Keratinocyte (primary cell): ENCODE data around the gene NSF.

Experiments used
- CTCF ChIP-seq, 3 experiments: IDR thresholded peaks in 1 of 3; conservative IDR thresholded peaks in 1 of 3; optimal IDR thresholded peaks in 1 of 3; 2 replicates in 2 of 3; 3 replicates in 1 of 3; pipeline versions ENCODE3 to v1.5.1; 2011; ENCODE audit warnings: low read length in 3 of 3, mild to moderate bottlenecking in 3 of 3, moderate library complexity in 2 of 3, control low read depth in 1 of 3, inconsistent platforms in 1 of 3; ENCODE audit not compliant: insufficient read depth in 2 of 3; ENCODE audit errors: extremely low read depth in 1 of 3
- EZH2 ChIP-seq: IDR thresholded peaks from one replicate; pipeline ENCODE4 v1.6.1; 2012; ENCODE audit warnings: inconsistent platforms, mild to moderate bottlenecking, low read length, moderate library complexity

GRCh38 chr17:46768540-46768870 lies 178.0 kb downstream of the NSF start:
- TF ChIP-seq CTCF (optimal IDR thresholded peaks at IDR 0.05 in 1 of 3, IDR thresholded peaks at IDR 0.05 in 1 of 3, conservative IDR thresholded peaks at IDR 0.05 in 1 of 3; ENCODE audit: extremely low read depth in 1 of 3, insufficient read depth in 2 of 3, low read length in 3 of 3) (no peak), EZH2 (no peak)
